H1 (cell line): Measurements from ENCODE around the gene RASA1.

Source experiments
- EZH2 ChIP-seq: fragments of 200-600 bp; sonication (generic); IDR thresholded peaks from 2 replicates; pipeline ENCODE4 v1.7.1; 2012; ENCODE audit warnings: low read depth, mild to moderate bottlenecking, moderate library complexity, low read length, inconsistent platforms; ENCODE audit not compliant: severe bottlenecking
- GABPA ChIP-seq: IDR thresholded peaks from 2 replicates; pipeline ENCODE4 v1.6.1; 2011; ENCODE audit warnings: mild to moderate bottlenecking, low read length, moderate library complexity, borderline replicate concordance; ENCODE audit not compliant: insufficient read depth
- JUND ChIP-seq: IDR thresholded peaks from 2 replicates; pipeline ENCODE4 v1.6.1; 2011; ENCODE audit warnings: mild to moderate bottlenecking, improper control_type of control experiment, low read length
- PHF8 ChIP-seq: fragments of 200-600 bp; sonication (generic); conservative IDR thresholded peaks from 2 replicates; pipeline ENCODE4 v1.7.1; 2012; ENCODE audit warnings: low read depth, mild to moderate bottlenecking, inconsistent platforms, low read length, moderate library complexity
- SP1 ChIP-seq: IDR thresholded peaks from 2 replicates; pipeline ENCODE4 v1.6.1; 2011; ENCODE audit warnings: low read depth, low read length
- TAF1 ChIP-seq: IDR thresholded peaks from 2 replicates; pipeline ENCODE4 v1.6.1; 2011; ENCODE audit warnings: mild to moderate bottlenecking, low read depth, low read length
- TCF12 ChIP-seq: IDR thresholded peaks from 2 replicates; pipeline ENCODE4 v1.6.1; 2011; ENCODE audit warnings: low read depth, mild to moderate bottlenecking, low read length
- TEAD4 ChIP-seq: IDR thresholded peaks from 2 replicates; pipeline ENCODE4 v1.6.1; 2012; ENCODE audit warnings: low read depth, low read length, inconsistent platforms, mixed read lengths
- YY1 ChIP-seq: IDR thresholded peaks from 2 replicates; pipeline ENCODE4 v1.6.1; 2011; ENCODE audit warnings: low read depth, mild to moderate bottlenecking, low read length
- TF ChIP-seq, protein P1 (sequence below), 3 experiments: IDR thresholded peaks; 1 replicate in 2 of 3; 2 replicates in 1 of 3; pipeline versions ENCODE4 v1.5.1 to v1.6.1; 2011; ENCODE audit warnings: low read length in 3 of 3, mild to moderate bottlenecking in 3 of 3, inconsistent platforms in 2 of 3, low read depth in 1 of 3, moderate library complexity in 1 of 3; ENCODE audit not compliant: insufficient read depth in 1 of 3; ENCODE audit errors: control extremely low read depth in 1 of 3
- TF ChIP-seq, protein P2 (sequence below): IDR thresholded peaks from 2 replicates; pipeline ENCODE4 v1.6.1; 2012; ENCODE audit warnings: inconsistent platforms

DNA sequence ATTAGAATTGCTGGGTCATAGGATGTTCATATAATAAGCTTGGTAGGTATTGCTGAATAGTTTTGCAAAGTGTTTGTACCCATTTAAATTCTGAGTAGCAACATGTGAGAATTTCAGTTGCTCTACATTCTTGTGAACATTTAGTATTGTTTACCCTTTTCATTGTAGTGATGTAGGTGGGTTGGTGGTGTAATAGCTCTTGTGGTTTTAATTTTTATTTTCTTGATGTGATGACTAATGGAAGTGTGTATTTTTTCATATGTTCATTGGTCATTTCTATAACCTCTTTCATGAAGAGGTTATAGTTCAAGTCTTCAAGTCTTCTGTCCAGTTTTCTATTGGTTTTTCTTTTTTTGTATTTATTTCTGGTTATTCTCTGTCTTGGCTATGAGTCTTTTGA, 34.4 kb downstream of the RASA1 start:
- TF ChIP-seq EZH2 (no peak), TAF1 (no peak), SP1 (no peak), PHF8 (no peak), YY1 (no peak), TCF12 (no peak), TEAD4 (no peak), JUND (no peak), GABPA (no peak)
- TF ChIP-seq, protein P1, sequence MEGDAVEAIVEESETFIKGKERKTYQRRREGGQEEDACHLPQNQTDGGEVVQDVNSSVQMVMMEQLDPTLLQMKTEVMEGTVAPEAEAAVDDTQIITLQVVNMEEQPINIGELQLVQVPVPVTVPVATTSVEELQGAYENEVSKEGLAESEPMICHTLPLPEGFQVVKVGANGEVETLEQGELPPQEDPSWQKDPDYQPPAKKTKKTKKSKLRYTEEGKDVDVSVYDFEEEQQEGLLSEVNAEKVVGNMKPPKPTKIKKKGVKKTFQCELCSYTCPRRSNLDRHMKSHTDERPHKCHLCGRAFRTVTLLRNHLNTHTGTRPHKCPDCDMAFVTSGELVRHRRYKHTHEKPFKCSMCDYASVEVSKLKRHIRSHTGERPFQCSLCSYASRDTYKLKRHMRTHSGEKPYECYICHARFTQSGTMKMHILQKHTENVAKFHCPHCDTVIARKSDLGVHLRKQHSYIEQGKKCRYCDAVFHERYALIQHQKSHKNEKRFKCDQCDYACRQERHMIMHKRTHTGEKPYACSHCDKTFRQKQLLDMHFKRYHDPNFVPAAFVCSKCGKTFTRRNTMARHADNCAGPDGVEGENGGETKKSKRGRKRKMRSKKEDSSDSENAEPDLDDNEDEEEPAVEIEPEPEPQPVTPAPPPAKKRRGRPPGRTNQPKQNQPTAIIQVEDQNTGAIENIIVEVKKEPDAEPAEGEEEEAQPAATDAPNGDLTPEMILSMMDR (IDR thresholded peaks at IDR 0.05; ENCODE audit: control extremely low read depth in 1 of 3, insufficient read depth in 1 of 3, low read depth in 1 of 3, low read length in 3 of 3) = no peak
- TF ChIP-seq, protein P2, sequence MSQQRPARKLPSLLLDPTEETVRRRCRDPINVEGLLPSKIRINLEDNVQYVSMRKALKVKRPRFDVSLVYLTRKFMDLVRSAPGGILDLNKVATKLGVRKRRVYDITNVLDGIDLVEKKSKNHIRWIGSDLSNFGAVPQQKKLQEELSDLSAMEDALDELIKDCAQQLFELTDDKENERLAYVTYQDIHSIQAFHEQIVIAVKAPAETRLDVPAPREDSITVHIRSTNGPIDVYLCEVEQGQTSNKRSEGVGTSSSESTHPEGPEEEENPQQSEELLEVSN = no peak
